ENCODE measurements around the gene IPO5.

The IPO5 gene

GRCh38 chr13:97914540-97914939 lies 38.9 kb upstream of the IPO5 start:
- TF ChIP-seq, protein P1, sequence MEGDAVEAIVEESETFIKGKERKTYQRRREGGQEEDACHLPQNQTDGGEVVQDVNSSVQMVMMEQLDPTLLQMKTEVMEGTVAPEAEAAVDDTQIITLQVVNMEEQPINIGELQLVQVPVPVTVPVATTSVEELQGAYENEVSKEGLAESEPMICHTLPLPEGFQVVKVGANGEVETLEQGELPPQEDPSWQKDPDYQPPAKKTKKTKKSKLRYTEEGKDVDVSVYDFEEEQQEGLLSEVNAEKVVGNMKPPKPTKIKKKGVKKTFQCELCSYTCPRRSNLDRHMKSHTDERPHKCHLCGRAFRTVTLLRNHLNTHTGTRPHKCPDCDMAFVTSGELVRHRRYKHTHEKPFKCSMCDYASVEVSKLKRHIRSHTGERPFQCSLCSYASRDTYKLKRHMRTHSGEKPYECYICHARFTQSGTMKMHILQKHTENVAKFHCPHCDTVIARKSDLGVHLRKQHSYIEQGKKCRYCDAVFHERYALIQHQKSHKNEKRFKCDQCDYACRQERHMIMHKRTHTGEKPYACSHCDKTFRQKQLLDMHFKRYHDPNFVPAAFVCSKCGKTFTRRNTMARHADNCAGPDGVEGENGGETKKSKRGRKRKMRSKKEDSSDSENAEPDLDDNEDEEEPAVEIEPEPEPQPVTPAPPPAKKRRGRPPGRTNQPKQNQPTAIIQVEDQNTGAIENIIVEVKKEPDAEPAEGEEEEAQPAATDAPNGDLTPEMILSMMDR (IDR thresholded peaks at IDR 0.05; ENCODE audit: borderline replicate concordance, control extremely low read depth, extremely low read depth, insufficient read depth, missing control alignments), result no peak
- in situ Hi-C loops (cut with MboI; ENCODE audit: low sequenced_read_pairs, unreplicated experiment), result no loop called here
- no peak for DNase-seq (ENCODE audit: low spot score)

DNA sequence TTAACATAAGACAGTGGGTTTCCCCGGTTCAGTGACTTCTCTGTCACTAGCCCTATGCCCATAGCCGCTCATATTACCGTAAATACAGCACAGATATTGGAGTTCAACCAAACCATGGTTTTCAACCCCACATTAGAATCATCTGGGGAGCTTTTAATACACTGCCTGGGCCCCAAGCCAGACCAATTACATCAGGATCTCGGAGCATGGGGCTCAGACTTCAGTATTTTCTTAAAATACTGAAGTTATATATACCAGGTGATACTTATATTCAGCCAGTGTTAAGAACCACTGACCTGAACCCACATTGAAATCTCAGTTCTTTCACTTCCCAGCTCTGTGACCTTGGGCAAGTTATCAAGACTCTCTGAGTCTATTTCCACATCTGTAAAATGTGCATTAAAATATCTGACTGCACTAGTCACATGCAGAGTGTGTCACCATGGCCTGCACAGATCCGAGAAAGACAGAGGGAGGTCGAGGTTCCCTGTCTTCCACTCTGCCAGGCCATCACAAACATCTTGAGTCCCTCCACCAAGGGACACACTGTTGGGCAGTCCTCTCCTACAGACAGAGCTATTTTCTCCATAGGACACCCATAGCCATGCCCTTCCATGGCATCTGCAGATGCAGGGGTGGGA lies 32.2 kb upstream of the IPO5 start:
- in situ Hi-C loops (cut with MboI; ENCODE audit: low sequenced_read_pairs, unreplicated experiment), result no loop called here
- no peak for DNase-seq (ENCODE audit: low spot score)
- TF ChIP-seq, protein P1 (IDR thresholded peaks at IDR 0.05; ENCODE audit: borderline replicate concordance, control extremely low read depth, extremely low read depth, insufficient read depth, missing control alignments), result no peak

DNA sequence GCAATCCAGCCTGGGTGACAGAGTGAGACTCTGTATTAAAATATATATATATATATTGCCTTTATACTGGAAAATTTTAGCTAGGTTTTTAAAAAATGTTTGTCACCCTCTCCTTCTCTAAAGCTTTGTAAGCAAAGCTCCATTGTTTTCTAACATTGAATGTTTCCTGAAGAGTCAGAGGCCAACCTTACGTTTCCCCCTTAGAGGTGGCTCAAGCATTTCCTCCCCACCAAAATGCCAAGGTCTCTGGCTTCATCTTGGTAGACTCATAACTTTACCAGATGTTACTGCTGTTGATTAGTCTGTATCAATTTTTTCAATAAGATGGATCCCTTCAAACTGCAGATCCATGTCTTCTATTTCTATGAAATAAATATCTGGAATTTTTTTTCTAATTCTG lies 25.2 kb upstream of the IPO5 start:
- DNase-seq (ENCODE audit: low spot score), result no peak
- in situ Hi-C loops (cut with MboI; ENCODE audit: low sequenced_read_pairs, unreplicated experiment), result no loop called here
- TF ChIP-seq, protein P1 (IDR thresholded peaks at IDR 0.05; ENCODE audit: borderline replicate concordance, control extremely low read depth, extremely low read depth, insufficient read depth, missing control alignments), result no peak

DNA sequence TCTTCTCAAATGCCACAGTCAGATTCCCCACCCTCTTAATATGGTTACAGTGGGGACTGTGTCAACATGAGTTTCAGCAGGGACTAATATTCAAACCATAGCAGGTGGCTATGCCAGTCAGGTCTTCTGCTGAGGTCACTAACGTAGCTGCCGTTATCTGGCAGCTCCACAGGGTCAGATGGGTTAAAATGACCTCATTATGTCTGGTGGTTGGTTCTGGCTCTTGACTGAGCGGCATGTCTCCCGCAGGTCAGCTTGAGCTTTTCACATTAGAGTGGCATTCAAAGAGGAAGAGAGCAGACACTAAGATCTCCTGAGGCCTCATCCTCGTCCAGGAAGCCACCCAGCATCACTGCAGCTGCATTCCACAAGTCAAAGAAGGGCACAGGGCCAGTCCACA lies 21.4 kb upstream of the IPO5 start:
- TF ChIP-seq, protein P1 (IDR thresholded peaks at IDR 0.05; ENCODE audit: borderline replicate concordance, control extremely low read depth, extremely low read depth, insufficient read depth, missing control alignments), result no peak
- in situ Hi-C loops (cut with MboI; ENCODE audit: low sequenced_read_pairs, unreplicated experiment), result no loop called here
- no peak for DNase-seq (ENCODE audit: low spot score)

DNA sequence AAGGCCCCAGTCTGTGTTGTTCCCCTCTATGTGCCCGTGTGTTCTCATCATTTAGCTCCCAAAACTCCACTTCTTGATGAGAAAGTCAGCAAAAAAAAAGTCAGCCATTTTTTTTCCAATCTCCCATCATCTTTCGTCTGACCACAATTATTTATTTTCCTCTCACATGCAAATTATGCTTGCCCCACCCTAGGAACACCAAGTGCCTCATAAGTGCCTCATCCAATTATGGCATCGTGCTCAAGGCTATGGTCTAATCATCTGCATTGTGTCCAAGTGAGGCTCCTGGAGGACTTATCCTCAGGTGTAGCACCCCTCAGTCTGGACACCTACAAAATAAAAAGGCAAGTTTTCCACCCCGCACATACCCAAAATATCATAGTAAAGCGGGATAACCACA lies 20.8 kb upstream of the IPO5 start:
- TF ChIP-seq, protein P1 (IDR thresholded peaks at IDR 0.05; ENCODE audit: borderline replicate concordance, control extremely low read depth, extremely low read depth, insufficient read depth, missing control alignments), result no peak
- no peak for DNase-seq (ENCODE audit: low spot score)
- in situ Hi-C loops (cut with MboI; ENCODE audit: low sequenced_read_pairs, unreplicated experiment), result no loop called here

DNA sequence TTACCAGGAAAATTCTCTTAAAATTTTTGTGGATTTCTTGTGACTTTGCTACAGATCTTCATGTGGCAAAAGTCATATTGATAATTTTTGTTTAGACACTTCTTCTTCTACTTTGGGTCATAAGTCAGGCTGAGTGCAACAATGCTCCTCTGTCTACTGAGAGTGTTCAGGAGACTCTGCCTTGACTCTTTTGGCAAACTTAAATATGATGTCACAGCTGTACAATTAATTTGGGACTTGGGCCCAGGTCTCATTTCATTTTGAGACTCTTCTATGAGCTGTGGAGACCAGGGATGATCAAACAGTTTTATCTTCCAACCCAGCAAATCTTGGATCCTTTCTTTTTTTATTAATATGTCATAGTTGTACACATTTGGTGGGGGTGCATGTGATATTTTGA lies 19.7 kb upstream of the IPO5 start:
- DNase-seq (ENCODE audit: low spot score), result no peak
- in situ Hi-C loops (cut with MboI; ENCODE audit: low sequenced_read_pairs, unreplicated experiment), result no loop called here
- TF ChIP-seq, protein P1 (IDR thresholded peaks at IDR 0.05; ENCODE audit: borderline replicate concordance, control extremely low read depth, extremely low read depth, insufficient read depth, missing control alignments), result no peak

All from GM13976 (cell line).